Activated T-helper 2 cell treated with anti-CD3 and anti-CD28 coated beads, Interferon-gamma antibody, Interleukin-2, Interleukin-4, amounts not matched to agents 10 μg/mL and 5 μg/mL and 100 μg/mL, durations not matched to agents 14 hours and 24 hours and 36 hours (primary cell): ENCODE data around the gene BIN2. TPM values are rescaled to one million over a fixed set of nuclear protein-coding genes. Genes with fewer than 3 reads are reported as not detected.
A peak's percentile ranks its signal among the peaks of the same experiment; 100 is the strongest.
"Not testable (repeated sequence)": the region's sequence is repeated elsewhere in the genome, so short reads cannot be mapped to it uniquely, and the experiment has no call there.

Experiments
- DNase-seq: peaks from one replicate; pipeline ENCODE4 v3.0.0; 2021; ENCODE audit warnings: low spot score
- H3K27ac Mint-ChIP-seq: one replicate; pipeline ENCODE4 v1.8.0; 2021; ENCODE audit warnings: mixed read lengths
- H3K27me3 Mint-ChIP-seq: one replicate; pipeline ENCODE4 v1.8.0; 2021; ENCODE audit warnings: low read depth, mixed read lengths
- H3K36me3 Mint-ChIP-seq: one replicate; pipeline ENCODE4 v1.8.0; 2021; ENCODE audit warnings: low read depth, mixed read lengths
- H3K4me1 Mint-ChIP-seq: one replicate; pipeline ENCODE4 v1.8.0; 2021; ENCODE audit warnings: low read depth, mixed read lengths
- H3K4me3 Mint-ChIP-seq: one replicate; pipeline ENCODE4 v1.8.0; 2021; ENCODE audit warnings: low read depth, mild to moderate bottlenecking, moderate library complexity, mixed read lengths
- H3K9me3 Mint-ChIP-seq: one replicate; pipeline ENCODE4 v1.8.0; 2021; ENCODE audit warnings: mixed read lengths
- intact Hi-C: fragments of 100-400 bp; cut with micrococcal nuclease; formaldehyde crosslinking; loops from one replicate; pipeline ENCODE4 v1.15.1; 2023
- total RNA-seq: library from RNA; stranded (reverse); gene quantifications from 2 replicates; pipeline ENCODE4 v1.2.3, GENCODE V29; 2022

The BIN2 gene
- total RNA-seq, 1 donor from 2014 or later = 45.8 TPM

DNA sequence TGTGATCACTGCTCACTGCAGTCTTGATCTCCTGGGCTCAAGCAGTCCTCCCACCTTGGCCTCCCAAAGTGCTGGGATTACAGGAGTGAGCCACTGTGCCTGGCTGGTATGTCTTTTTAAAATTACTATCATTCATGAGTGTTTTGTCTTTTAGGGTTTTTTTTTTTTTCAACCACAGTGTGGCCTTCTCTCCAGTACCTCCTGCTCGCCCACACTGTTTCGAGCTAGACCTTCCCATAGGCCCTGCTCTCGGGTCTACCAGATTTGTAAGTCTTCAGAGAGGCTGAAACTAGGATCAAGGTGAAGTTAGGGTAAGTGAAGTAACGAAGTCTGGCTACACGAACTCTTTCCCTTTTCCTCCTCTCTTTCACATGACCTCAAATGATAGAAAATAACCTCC, 1.5 kb downstream of the BIN2 start:
- no peak for DNase-seq
- Mint-ChIP-seq H3K27me3 (no peaks in the 10 kb centered on the region), H3K4me1 (peaks cover 64% of the 10 kb centered on the region)

DNA sequence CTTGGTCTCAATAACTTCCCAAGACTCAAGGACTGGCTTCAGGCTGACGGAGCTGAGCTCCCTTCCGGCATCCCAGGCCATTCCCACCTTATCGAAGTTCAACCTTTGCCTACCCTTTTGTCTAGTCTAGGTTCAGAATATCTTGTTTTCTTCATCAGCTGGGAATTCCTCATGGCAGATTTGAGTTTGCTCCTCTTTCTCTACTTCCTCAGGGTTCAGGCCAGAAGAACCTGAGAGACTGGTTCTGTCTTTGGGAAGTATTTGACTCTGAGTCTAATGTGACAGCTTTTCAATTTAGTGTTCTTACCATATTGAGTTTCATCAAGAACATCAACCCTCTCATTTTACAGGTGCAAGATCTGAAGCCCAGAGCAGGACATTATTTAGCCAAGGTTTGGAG, 2.1 kb downstream of the BIN2 start:
- peak overlapping the region; percentile 36 for H3K27ac Mint-ChIP-seq
- H3K4me3 Mint-ChIP-seq = peak overlapping the region; percentile 61
- H3K27me3 Mint-ChIP-seq = no peaks in the 10 kb centered on the region
- H3K9me3 Mint-ChIP-seq = no peaks in the 10 kb centered on the region
- intact Hi-C loops = loop anchor here (10.0 kb wide), 2 partner anchors 237 to 557 kb away; partner anchors contain the start of genes ATF1 and CSRNP2
- no peak for DNase-seq
- H3K36me3 Mint-ChIP-seq = peaks cover 37% of the 10 kb centered on the region
- peaks cover 61% of the 10 kb centered on the region for H3K4me1 Mint-ChIP-seq

More for the DNA sequence above, 1.5 kb downstream of the BIN2 start:
- Mint-ChIP-seq H3K9me3 (no peaks in the 10 kb centered on the region), H3K4me3 (peak overlapping the region; percentile 92), H3K27ac (peak overlapping the region; percentile 95), H3K36me3 (peaks cover 32% of the 10 kb centered on the region)
- intact Hi-C loops = loop anchor here (10.0 kb wide), 2 partner anchors 238 to 558 kb away; partner anchors contain the start of genes ATF1 and CSRNP2

DNA sequence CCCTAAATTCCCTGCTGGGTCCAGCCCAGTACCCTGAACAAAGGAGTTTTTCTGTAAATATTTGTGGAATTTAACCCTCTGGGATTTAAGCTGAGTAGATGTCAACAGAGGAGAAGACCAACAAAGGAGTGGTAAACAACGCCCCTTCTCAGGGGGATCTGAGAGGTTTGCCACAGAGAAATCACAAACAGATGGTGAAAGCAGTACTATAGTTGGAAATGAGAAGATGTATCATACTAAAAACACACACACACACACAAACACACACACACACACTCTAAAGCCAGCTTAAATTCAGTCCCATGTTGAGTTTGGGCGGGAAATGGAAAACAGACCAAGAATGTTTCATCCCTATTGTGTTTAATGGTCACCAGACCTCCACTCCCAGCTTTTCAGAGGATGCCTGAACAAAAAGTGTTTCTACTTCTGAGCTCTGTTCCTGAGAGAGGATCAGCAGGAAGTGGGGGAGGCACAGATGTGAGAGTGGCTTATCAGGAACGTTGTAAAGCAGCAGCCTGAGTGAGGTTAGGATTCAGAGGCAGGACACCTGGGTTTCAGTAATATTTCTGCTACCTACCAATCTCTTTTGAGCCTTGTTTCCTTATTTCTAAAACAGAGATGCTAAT, 3.2 kb downstream of the BIN2 start:
- Mint-ChIP-seq H3K4me1 (peaks cover 60% of the 10 kb centered on the region), H3K4me3 (peak overlapping the region; percentile 61), H3K27ac (peak overlapping the region; percentile 36), H3K36me3 (peaks cover 43% of the 10 kb centered on the region), H3K27me3 (no peaks in the 10 kb centered on the region), H3K9me3 (no peaks in the 10 kb centered on the region)
- intact Hi-C loops = loop anchor here (10.0 kb wide), 2 partner anchors 236 to 556 kb away; partner anchors contain the start of genes ATF1 and CSRNP2
- no peak for DNase-seq

DNA sequence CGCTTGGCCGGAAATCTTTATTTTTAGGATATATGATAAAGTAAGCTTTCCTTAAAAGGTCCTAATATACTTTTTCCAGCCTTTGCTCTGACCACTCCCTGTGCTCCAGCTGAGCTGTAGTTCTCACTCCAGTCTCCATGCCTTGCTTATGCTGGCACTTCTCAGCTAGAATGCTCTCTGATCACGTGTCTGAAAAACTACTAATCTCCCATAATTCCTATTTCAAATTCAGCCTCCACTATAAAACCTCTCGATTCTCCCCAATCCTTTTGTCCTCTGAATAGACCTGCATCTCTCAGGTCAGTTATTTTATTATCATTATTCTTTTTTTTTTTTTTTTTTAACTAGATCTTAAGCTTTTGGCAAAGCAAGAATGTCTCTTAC, 3.7 kb downstream of the BIN2 start:
- Mint-ChIP-seq H3K27me3 (no peaks in the 10 kb centered on the region), H3K9me3 (no peaks in the 10 kb centered on the region), H3K36me3 (peaks cover 47% of the 10 kb centered on the region), H3K4me3 (peak overlapping the region; percentile 31), H3K4me1 (peaks cover 60% of the 10 kb centered on the region), H3K27ac (peak overlapping the region; percentile 58)
- DNase-seq = no peak
- intact Hi-C loops = loop anchor here (10.0 kb wide), 2 partner anchors 236 to 556 kb away; partner anchors contain the start of genes ATF1 and CSRNP2

DNA sequence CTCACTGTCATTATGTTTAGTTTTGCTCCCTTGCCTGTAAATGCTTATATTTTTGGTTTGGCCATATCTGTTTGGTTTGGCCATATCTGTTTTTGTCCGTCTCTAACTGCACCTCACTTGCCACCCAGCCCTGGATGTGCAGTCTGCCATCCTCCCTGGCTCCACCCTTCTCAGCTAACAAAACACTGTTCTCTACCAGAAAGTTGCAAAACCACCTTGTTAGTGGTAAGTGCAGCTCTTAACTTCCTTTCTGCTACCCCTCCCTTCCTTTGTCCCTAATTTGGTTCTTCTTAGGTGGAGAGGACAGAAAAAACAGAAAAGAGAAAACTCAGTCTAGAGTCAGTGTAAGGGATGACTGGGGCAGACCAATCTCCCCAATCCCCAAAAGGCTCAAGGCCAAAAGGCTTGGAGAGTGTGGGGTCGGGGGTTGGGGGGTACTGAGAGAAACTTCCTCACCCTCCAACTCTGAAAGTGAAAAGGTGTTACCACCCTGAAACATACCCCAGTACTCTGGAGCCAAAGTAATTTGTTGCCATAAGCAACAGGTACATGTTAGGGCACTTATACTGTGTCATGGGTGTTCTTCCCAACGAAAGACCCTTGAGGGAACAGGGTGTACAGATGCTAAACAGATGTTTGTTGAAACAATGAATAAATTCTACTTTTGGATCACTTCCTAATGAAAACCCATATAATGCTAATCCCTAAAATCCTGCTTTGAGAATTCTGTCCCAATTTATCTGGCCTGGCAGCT, 5.0 kb downstream of the BIN2 start:
- Mint-ChIP-seq H3K36me3 (peaks cover 47% of the 10 kb centered on the region), H3K27me3 (no peaks in the 10 kb centered on the region), H3K4me3 (peak overlapping the region; percentile 54), H3K27ac (peak overlapping the region; percentile 82), H3K9me3 (no peaks in the 10 kb centered on the region), H3K4me1 (peaks cover 55% of the 10 kb centered on the region)
- peak; percentile 32 for DNase-seq
- intact Hi-C loops = no loop called here

DNA sequence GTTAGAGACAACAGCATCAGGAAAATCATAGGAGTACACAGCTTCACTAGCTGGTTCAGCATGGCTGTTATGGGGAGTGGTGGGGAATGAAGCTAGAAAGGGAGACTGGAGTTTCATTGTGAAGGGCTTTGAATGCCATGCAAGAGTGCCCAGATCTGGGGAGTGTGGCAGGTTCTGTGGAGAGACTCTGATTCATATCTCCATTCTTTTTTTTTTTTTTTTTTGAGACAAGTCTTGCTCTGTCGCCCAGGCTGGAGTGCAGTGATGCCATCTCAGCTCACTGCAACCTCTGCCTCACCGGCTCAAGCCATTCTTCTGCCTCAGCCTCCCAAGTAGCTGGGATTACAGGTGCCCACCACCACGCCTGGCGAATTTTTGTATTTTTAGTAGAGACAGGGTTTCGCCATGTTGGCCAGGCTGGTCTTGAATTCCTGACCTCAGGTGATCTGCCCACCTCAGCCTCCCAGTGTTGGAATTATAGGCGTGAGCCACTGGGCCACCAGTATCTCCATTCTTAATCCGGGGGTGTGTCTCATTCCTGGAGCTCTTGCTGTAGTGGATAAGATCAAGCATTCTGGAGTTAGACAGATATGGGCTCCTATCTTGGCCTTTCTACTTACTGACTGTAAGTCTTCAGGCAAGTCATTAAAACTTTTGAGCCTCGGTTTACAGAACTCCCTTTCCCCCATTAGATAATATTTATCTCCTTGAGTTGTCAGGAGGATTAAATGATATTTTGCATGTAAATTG, 5.7 kb downstream of the BIN2 start:
- peak overlapping the region; percentile 82 for H3K27ac Mint-ChIP-seq
- DNase-seq, H3K4me3 Mint-ChIP-seq, intact Hi-C loops, H3K9me3 Mint-ChIP-seq, H3K27me3 Mint-ChIP-seq: not testable (repeated sequence)
- H3K36me3 Mint-ChIP-seq = peaks cover 48% of the 10 kb centered on the region
- H3K4me1 Mint-ChIP-seq = peaks cover 54% of the 10 kb centered on the region

DNA sequence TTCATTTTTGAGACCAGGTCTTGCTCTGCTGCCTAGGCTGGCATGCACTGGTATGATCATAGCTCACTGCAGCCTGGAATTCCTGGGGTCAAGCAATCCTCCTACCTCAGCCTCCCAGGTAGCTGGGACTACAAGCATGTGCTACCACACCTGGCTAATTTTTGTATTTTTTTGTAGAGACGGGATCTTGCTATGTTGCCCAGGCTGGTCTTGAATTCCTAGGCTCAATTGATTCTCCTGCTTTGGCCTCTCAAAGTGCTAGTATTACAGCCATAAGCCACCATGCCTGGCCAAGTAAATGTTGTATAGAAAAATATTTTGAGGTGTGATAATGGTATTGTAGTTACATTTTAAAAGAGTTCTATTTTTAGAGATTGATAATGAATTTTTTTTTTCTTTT, 12.6 kb downstream of the BIN2 start:
- H3K27ac Mint-ChIP-seq = no peak overlapping the region
- peaks cover 15% of the 10 kb centered on the region for H3K4me1 Mint-ChIP-seq
- no peak for DNase-seq
- no peaks in the 10 kb centered on the region for H3K9me3 Mint-ChIP-seq
- H3K36me3 Mint-ChIP-seq = peaks cover 51% of the 10 kb centered on the region
- intact Hi-C loops = no loop called here
- no peak overlapping the region for H3K4me3 Mint-ChIP-seq
- H3K27me3 Mint-ChIP-seq = no peaks in the 10 kb centered on the region

DNA sequence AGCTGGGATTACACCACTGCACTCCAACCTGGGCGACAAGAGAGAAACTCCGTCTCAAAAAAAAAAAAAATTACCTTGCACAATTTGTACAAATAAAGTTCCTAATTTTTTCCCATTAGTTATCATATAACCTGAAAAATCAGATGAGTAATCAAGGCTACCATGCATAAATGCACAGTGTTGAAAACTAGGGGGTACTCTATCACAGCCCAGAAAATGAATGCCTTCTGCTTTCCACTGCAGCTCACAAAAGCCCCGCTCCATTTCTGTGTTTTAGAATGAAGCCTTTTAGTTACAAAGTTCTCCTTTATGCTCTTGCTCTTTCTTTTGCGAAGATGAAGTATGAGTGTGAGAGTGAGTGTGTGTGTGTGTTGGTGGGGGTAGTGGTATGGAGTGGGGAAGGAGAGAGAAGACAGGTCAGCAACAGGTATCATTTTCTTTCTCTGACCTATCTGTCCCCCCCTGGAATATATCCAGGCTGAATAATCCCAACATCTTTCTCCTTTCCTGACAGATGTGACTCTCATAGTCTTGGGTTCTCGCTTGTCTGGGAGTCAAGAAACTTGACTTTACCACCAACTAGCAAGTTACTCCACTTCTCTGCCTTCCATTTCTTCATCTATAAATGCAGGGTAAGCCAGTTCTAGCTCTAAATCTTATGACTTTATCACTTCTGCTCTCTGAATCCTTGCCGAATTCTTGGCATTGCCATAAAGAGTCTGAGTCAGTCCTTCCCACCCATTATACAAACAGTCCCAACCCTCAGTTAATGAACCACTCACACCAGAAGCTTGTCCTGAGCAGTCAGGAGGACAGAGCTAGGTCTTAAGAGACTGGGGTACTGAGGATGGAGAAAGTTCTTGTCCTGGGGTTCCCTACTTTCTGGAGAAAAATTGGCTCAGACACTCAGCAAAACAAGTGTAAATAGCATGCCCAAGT, 16.1 kb downstream of the BIN2 start:
- Mint-ChIP-seq H3K27me3 (no peaks in the 10 kb centered on the region), H3K4me1 (peaks cover 11% of the 10 kb centered on the region), H3K4me3 (no peak overlapping the region), H3K36me3 (peaks cover 51% of the 10 kb centered on the region), H3K27ac (no peak overlapping the region), H3K9me3 (no peaks in the 10 kb centered on the region)
- no peak for DNase-seq
- intact Hi-C loops = no loop called here

DNA sequence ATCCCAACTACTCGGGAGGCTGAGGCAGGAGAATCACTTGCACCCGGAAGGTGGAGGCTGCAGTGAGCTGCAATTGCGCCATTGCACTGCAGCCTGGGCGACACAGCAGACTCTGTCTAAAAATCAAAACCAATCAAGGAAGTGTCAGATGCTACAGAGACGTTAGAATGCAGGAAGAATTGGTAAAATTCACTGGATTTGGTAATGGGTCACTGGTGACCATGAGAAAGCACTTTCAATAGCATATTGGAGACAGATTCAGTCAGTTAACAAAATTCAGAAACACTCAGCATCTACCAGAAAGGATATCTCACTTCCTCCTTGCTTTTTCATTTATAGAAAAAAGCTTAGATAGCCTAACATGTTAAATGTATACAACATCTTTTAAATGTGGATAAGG, 17.5 kb downstream of the BIN2 start:
- peaks cover 52% of the 10 kb centered on the region for H3K36me3 Mint-ChIP-seq
- H3K27ac Mint-ChIP-seq = no peak overlapping the region
- intact Hi-C loops = no loop called here
- H3K27me3 Mint-ChIP-seq = no peaks in the 10 kb centered on the region
- no peak overlapping the region for H3K4me3 Mint-ChIP-seq
- peaks cover 9% of the 10 kb centered on the region for H3K4me1 Mint-ChIP-seq
- no peaks in the 10 kb centered on the region for H3K9me3 Mint-ChIP-seq
- DNase-seq = no peak

DNA sequence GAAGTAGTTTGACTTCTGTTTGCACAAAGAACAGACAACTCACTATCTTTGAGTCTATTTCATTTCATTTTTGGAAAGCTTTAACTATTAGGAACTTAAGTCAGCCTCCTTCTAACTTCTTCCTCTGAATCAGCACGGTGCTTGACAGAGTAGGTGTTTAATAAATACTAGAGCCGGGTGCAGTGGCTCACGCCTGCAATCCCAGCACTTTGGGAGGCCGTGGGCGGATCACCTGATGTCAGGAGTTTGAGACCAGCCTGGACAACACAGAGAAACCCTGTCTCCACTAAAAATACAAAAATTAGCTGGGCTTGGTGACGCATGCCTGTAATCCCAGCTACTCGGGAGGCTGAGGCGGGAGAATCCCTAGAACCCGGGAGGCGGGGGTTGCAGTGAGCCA, 23.2 kb downstream of the BIN2 start:
- DNase-seq, H3K27ac Mint-ChIP-seq, intact Hi-C loops, H3K4me1 Mint-ChIP-seq, H3K4me3 Mint-ChIP-seq, H3K27me3 Mint-ChIP-seq, H3K9me3 Mint-ChIP-seq: not testable (repeated sequence)
- peaks cover 47% of the 10 kb centered on the region for H3K36me3 Mint-ChIP-seq

DNA sequence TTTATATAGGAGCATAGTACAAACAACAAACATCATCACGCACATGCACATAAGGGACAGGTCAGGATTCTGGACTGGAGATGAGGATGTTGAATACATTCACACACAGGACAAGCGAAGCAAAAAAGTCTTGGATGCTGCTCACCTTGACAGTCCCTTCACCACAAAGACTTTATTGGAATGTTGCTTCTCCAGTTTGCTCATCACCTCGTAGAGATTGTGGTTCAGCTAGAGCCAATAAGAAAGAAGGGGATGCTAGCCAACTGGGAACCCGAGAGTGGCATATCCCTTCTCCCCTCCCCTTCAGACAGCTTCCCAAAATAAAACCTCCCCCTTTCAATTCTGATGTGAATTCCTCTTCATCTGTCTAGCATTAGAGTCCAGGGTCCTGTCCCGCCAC, 28.3 kb downstream of the BIN2 start:
- H3K27me3 Mint-ChIP-seq = no peaks in the 10 kb centered on the region
- H3K36me3 Mint-ChIP-seq = peaks cover 41% of the 10 kb centered on the region
- no peak for DNase-seq
- intact Hi-C loops = no loop called here
- no peak overlapping the region for H3K4me3 Mint-ChIP-seq
- peaks cover 7% of the 10 kb centered on the region for H3K4me1 Mint-ChIP-seq
- H3K27ac Mint-ChIP-seq = no peak overlapping the region
- no peaks in the 10 kb centered on the region for H3K9me3 Mint-ChIP-seq

DNA sequence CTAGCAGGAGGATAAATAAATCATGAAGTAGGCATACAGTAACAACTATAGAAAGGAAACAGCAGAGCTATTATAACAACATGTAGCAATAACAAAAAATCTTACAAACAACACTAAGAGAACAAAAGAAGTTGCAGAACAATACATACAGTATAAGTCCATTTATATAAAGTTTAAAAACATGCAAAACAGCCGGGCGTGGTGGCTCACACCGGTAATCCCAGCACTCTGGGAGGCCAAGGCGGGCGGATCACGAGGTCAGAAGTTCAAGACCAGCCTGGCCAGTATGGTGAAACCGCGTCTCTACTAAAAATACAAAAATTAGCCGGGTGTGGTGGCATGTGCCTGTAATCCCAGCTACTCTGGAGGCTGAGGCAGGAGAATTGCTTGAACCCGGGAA, 29.9 kb downstream of the BIN2 start:
- H3K4me1 Mint-ChIP-seq, H3K9me3 Mint-ChIP-seq, DNase-seq, intact Hi-C loops, H3K4me3 Mint-ChIP-seq, H3K27me3 Mint-ChIP-seq: not testable (repeated sequence)
- peaks cover 40% of the 10 kb centered on the region for H3K36me3 Mint-ChIP-seq
- H3K27ac Mint-ChIP-seq = peak overlapping the region; percentile 40
